GM12872 (cell line): ENCODE results near the gene NLN.

Experiments used
- TF ChIP-seq, protein P1 (sequence below): IDR thresholded peaks from 3 replicates; pipeline ENCODE4 v1.5.1; 2011; ENCODE audit warnings: low read depth, mild to moderate bottlenecking, low read length, moderate library complexity; ENCODE audit not compliant: insufficient read depth

Gene NLN

DNA sequence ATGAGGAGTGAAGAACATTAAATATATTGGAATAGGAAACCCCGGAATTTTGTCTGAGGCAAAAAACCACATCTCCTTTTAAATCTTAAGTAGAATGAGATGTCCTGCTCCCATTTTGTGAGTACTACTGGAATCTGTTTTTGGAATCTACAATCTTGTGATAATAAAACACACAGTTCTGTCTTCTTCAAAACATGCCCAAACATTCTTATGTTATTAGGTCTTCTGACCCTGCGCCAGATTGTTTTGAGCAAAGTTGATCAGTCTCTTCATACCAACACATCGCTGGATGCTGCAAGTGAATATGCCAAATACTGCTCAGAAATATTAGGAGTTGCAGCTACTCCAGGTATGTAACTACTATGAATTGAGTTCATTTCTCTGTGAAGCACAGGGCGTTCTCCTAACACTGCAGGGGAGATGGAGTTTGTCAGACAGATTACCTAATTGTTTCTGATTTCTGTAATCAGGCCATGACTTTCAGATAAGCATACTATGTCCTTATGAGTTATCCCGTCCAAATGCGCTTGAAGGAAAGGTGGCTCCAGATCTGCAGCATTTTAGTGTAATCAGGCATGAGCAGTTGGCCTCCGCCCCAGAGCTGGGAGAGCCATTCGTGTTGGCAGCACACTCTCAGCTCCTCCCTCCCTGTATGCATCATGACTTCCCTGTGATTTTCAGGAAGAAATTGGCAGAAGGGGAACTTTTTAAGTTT lies 88.0 kb downstream of the NLN start:
- TF ChIP-seq, protein P1, sequence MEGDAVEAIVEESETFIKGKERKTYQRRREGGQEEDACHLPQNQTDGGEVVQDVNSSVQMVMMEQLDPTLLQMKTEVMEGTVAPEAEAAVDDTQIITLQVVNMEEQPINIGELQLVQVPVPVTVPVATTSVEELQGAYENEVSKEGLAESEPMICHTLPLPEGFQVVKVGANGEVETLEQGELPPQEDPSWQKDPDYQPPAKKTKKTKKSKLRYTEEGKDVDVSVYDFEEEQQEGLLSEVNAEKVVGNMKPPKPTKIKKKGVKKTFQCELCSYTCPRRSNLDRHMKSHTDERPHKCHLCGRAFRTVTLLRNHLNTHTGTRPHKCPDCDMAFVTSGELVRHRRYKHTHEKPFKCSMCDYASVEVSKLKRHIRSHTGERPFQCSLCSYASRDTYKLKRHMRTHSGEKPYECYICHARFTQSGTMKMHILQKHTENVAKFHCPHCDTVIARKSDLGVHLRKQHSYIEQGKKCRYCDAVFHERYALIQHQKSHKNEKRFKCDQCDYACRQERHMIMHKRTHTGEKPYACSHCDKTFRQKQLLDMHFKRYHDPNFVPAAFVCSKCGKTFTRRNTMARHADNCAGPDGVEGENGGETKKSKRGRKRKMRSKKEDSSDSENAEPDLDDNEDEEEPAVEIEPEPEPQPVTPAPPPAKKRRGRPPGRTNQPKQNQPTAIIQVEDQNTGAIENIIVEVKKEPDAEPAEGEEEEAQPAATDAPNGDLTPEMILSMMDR, result no peak

DNA sequence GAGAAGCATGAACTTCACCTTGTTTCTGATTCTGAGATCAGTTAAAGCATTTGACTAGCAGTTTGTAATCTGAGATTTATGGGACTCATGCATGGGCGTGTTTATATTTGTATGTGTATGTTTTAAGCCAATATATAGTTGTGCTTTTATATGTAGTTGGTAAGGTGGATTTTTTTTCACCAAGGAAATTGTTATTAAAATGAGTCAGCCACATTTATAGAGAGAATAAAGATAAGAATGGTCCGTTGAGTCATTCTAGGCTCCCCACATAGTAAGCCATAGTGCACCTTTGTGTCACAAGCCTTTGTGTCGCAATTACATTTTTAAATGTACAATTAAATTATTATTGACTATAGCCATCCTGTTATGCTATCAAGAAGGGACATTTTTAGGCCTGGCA lies 89.0 kb downstream of the NLN start:
- TF ChIP-seq, protein P1, result no peak

DNA sequence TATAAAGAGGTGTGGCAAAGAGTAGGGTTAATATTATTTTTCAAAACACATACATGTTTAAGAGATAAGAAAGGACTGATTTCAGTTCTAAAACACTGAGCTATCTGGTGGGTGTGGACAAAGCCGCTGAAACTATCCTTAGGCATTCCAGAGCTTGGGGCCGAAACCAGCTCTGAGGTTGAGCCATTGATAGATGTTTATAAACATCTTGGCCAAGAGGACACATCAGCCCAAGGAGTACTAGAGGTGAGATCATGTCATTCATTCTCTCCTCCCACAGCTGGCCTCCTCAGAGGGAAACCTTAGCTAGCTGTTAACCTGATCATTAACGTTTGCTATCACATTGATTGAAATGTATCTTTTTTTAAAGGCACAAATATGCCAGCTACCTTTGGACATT lies 89.9 kb downstream of the NLN start:
- TF ChIP-seq, protein P1, result no peak

DNA sequence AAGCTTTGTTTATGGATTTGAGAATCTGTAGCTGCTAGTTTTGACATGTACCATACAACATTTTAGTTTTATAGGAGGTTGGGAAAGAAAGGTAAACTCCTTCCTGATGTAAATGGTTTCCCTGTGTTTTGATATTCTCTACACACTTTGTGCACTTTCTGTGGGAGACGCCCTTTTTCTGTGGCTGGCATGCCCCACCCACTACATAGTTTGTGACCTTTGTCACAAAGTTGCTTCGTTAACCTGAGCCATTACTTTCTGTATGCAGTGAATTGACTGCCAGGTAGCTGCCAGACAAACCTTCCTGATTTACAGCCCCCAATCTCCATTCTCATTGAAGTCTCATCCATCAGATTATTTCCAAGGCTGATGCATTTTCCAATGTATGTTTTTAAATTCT lies 90.6 kb downstream of the NLN start:
- TF ChIP-seq, protein P1, result no peak

DNA sequence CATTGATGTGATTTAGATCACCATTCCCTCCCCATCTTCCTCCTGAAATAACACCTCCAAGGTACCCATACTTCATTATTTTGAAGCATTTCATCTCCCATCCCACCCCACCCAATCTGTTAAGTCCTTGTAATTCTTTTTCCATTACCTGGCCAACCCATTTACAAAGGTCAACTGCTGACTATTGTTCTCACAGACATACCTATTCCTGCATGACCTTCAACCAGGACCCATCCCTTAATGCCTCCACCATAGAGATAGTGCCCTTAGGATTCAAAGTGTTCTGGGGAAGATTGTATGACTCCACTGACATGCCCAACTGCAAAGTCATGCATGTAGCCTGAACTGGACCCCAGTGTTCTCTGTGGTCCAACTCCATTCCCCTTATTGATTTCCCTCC lies 91.2 kb downstream of the NLN start:
- TF ChIP-seq, protein P1, result no peak

DNA sequence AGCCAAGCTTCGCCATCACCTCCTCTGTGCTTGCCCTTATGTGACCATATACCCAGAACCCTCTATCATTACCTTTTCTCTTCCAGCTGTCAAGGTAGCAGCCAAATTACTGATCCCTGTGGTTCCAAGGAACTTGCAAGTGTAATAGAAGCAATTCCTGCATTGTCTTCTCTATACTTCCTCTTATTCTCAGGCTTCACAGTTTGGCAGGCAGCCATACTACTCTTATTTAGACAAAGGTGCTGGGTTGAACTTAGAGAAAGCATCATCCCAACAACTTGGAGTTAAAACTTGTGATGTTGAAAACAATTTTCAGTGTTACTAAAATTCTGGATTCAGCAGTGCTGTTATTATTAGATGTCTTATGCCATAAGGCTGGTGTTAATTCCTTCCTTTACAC lies 93.2 kb downstream of the NLN start:
- TF ChIP-seq, protein P1, result no peak

DNA sequence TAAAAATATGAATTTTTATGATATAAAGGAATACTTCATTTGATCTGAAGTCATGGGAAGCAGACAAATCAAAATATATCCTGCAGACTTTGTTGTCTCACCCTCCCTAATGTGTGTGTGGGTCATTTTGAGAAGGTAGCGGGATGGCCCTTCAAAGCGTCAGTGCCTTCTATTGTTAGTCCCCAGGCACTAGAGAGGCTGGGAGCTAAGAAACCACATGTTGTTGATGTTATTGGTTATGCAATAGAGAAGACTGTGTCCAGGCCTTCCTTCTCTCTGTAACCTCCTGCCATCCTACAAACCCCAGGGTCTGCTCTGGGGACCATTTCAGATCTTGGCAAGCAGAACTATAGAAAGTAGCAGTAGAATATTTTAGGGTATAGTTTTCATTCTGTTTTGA lies 94.7 kb downstream of the NLN start:
- TF ChIP-seq, protein P1, result no peak
